OCI-LY3 (cell line): ENCODE measurements around the gene GLRA3.

Experiments used
- CTCF ChIP-seq: fragments of 200-600, 300-600 bp; sonication (generic); IDR thresholded peaks from 2 replicates; pipeline ENCODE4 v1.5.1; 2014; ENCODE audit warnings: antibody characterized with exemption, low read length, low read depth
- EZH2phosphoT487 ChIP-seq: fragments of 200-600 bp; shearing (Covaris generic); IDR thresholded peaks from 2 replicates; pipeline ENCODE4 v1.6.1; 2018; ENCODE audit warnings: antibody characterized with exemption, mixed run types, low read depth

- no peak for TF ChIP-seq CTCF
- TF ChIP-seq EZH2phosphoT487 = no peak
Observed at GRCh38 chr4:174746710-174747109, 82.3 kb downstream of the GLRA3 start.
